RKO (cell line): ENCODE data around the gene FMOD.
"Not testable (repeated sequence)": the region's sequence is repeated elsewhere in the genome, so short reads cannot be mapped to it uniquely, and the experiment has no call there.

Source experiments
- DNase-seq: peaks from one replicate; pipeline ENCODE4 v3.0.0-alpha.2; 2016; ENCODE audit warnings: low spot score

The FMOD gene

GRCh38 chr1:203306089-203306964 lies 44.6 kb downstream of the FMOD start:
- DNase-seq: peak; percentile 65

GRCh38 chr1:203305809-203306088 lies 45.2 kb downstream of the FMOD start:
- DNase-seq: no peak

- DNase-seq: peak; percentile 86
Observed at GRCh38 chr1:203304919-203305808, 45.8 kb downstream of the FMOD start, which contains the start of gene BTG2. Gene BTG2, plus strand, starts transcription at chr1:203305519. Its CDS starts 88 bp downstream, at chr1:203305607.

GRCh38 chr1:203304391-203304918 lies 46.5 kb downstream of the FMOD start:
- DNase-seq: no peak

GRCh38 chr1:203302894-203303293 lies 48.0 kb downstream of the FMOD start:
- DNase-seq: no peak

- DNase-seq: no peak
Observed at GRCh38 chr1:203302456-203302855, 48.5 kb downstream of the FMOD start.

- DNase-seq: no peak
Observed at GRCh38 chr1:203301331-203301668, 49.6 kb downstream of the FMOD start.

- no peak for DNase-seq
Observed at GRCh38 chr1:203300441-203301330, 50.2 kb downstream of the FMOD start.

- DNase-seq: not testable (repeated sequence)
Observed at GRCh38 chr1:203299719-203300429, 51.0 kb downstream of the FMOD start.

- DNase-seq: no peak
Observed at GRCh38 chr1:203299169-203299568, 51.8 kb downstream of the FMOD start.

GRCh38 chr1:203296460-203297073 lies 54.4 kb downstream of the FMOD start:
- no peak for DNase-seq

GRCh38 chr1:203295796-203296195 lies 55.1 kb downstream of the FMOD start:
- DNase-seq: no peak

- no peak for DNase-seq
Observed at GRCh38 chr1:203291201-203292096, 59.5 kb downstream of the FMOD start.
